HepG2 (cell line): ENCODE results near the gene PLAAT3. TPM values are rescaled to one million over a fixed set of nuclear protein-coding genes. Genes with fewer than 3 reads are reported as not detected.

ENCODE experiments used
- HDAC1 ChIP-seq: sonication (generic); formaldehyde crosslinking; IDR thresholded peaks from 2 replicates; pipeline ENCODE4 v1.5.1; 2020; ENCODE audit warnings: mild to moderate bottlenecking, missing genetic modification reagents
- KAT8 ChIP-seq: IDR thresholded peaks from 2 replicates; pipeline ENCODE4 v1.6.1; 2016; ENCODE audit warnings: missing genetic modification reagents, missing compliant biosample characterization
- MLX ChIP-seq: IDR thresholded peaks from 2 replicates; pipeline ENCODE4 v1.6.1; 2016
- MTF1 ChIP-seq: sonication (generic); formaldehyde crosslinking; IDR thresholded peaks from 2 replicates; pipeline ENCODE4 v1.5.0; 2020; ENCODE audit warnings: missing genetic modification reagents
- MXI1 ChIP-seq: IDR thresholded peaks from 3 replicates; pipeline ENCODE4 v1.6.1; 2012; ENCODE audit warnings: low read depth, low read length, inconsistent platforms, borderline replicate concordance
- NCOA2 ChIP-seq: sonication (generic); formaldehyde crosslinking; IDR thresholded peaks from 2 replicates; pipeline ENCODE4 v1.8.0; 2022; ENCODE audit warnings: inconsistent platforms
- NFAT5 ChIP-seq: sonication (generic); formaldehyde crosslinking; IDR thresholded peaks from 2 replicates; pipeline ENCODE4 v1.4.0; 2020; ENCODE audit warnings: missing genetic modification reagents
- RARA ChIP-seq: IDR thresholded peaks from 2 replicates; pipeline ENCODE4 v1.6.1; 2016; ENCODE audit warnings: missing genetic modification reagents, missing compliant biosample characterization
- RCOR2 ChIP-seq: IDR thresholded peaks from 2 replicates; pipeline ENCODE4 v1.6.1; 2016; ENCODE audit warnings: missing biosample characterization, missing genetic modification reagents
- TBP ChIP-seq: sonication (generic); formaldehyde crosslinking; IDR thresholded peaks from 2 replicates; pipeline ENCODE4 v1.5.0; 2020; ENCODE audit warnings: missing genetic modification reagents
- ZBTB37 ChIP-seq: sonication (generic); formaldehyde crosslinking; IDR thresholded peaks from 2 replicates; pipeline ENCODE4 v1.4.0; 2020; ENCODE audit warnings: mild to moderate bottlenecking, missing genetic modification reagents
- ZHX1 ChIP-seq: sonication (generic); formaldehyde crosslinking; IDR thresholded peaks from 2 replicates; pipeline ENCODE4 v1.8.1; 2022; ENCODE audit warnings: low read depth, mild to moderate bottlenecking, missing genetic modification reagents
- ZNF382 ChIP-seq: sonication (generic); formaldehyde crosslinking; IDR thresholded peaks from 2 replicates; pipeline ENCODE4 v1.5.0; 2020; ENCODE audit warnings: missing genetic modification reagents, mild to moderate bottlenecking, borderline replicate concordance
- ZNF740 ChIP-seq: sonication (generic); formaldehyde crosslinking; IDR thresholded peaks from 2 replicates; pipeline ENCODE4 v1.4.0; 2020; ENCODE audit warnings: missing genetic modification reagents
- ZNF772 ChIP-seq: sonication (generic); formaldehyde crosslinking; IDR thresholded peaks from 2 replicates; pipeline ENCODE4 v1.5.0; 2020; ENCODE audit warnings: mild to moderate bottlenecking, missing genetic modification reagents
- polyA plus RNA-seq, 8 experiments: library from polyadenylated mRNA; depleted of rRNA in 3 of 8; stranded (reverse) in 7 of 8; unstranded in 1 of 8; fragments of >200 nt; fragmentation: Illumina TruSeq in 4 of 8; extraction: Trizol in 4 of 8; gene quantifications; 2 replicates each; pipeline versions ENCODE4 v1.2.1 to v1.2.3, GENCODE V29; 2011 to 2016; ENCODE audit warnings: low read depth in 4 of 8, missing spikeins in 1 of 8, mixed read lengths in 1 of 8; ENCODE audit not compliant: insufficient read depth in 1 of 8
- total RNA-seq, 5 experiments: library from RNA; depleted of rRNA; stranded (reverse); fragments of >200 nt; fragmentation: Illumina TruSeq; extraction: Trizol; gene quantifications; 2 replicates each; pipeline ENCODE4 v1.2.3, GENCODE V29; 2016; ENCODE audit warnings: low read depth in 1 of 5
- TF ChIP-seq, protein P1 (sequence below): sonication (generic); formaldehyde crosslinking; IDR thresholded peaks from 2 replicates; pipeline ENCODE4 v1.4.0; 2020; ENCODE audit warnings: missing genetic modification reagents
- TF ChIP-seq, protein P2 (sequence below): sonication (generic); formaldehyde crosslinking; IDR thresholded peaks from 2 replicates; pipeline ENCODE4 v1.4.0; 2020; ENCODE audit warnings: missing genetic modification reagents

Gene PLAAT3
- total and polyA plus RNA-seq, 2 of the 13 experiments (the other 11 are each of a cell fraction or from before 2014, with no cell fraction given): 9.3 to 16.4 TPM

DNA sequence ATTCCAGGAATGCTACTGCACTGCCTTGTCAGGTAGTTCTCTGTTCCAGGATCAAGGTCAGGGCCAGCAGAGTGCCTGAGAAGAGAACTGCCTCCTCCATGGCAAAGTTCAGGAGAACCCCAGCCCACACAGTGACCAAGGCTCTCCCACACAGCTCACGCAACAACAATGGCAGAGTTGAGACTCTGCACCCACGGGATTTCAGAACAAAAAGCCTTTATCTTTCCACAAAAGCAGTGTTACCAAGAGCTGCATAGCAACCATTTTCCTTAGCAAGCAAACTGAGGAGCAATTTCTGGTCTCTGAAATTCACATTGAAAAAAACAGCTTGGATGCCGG is 11.1 kb downstream of the PLAAT3 start (continued):
- TF ChIP-seq KAT8 (CRISPR knock-in tag): peak; percentile 57; the same call in 1 of the 2 replicates
- peak; percentile 56 for TF ChIP-seq HDAC1 (CRISPR knock-in tag)
- TF ChIP-seq ZNF772 (CRISPR knock-in tag): no peak
- TF ChIP-seq MLX (CRISPR knock-in tag): no peak
- TF ChIP-seq TBP (CRISPR knock-in tag): no peak
- no peak for TF ChIP-seq MTF1 (CRISPR knock-in tag)
- no peak for TF ChIP-seq ZHX1 (CRISPR knock-in tag)
- TF ChIP-seq ZNF740: no peak
- TF ChIP-seq, protein P1, sequence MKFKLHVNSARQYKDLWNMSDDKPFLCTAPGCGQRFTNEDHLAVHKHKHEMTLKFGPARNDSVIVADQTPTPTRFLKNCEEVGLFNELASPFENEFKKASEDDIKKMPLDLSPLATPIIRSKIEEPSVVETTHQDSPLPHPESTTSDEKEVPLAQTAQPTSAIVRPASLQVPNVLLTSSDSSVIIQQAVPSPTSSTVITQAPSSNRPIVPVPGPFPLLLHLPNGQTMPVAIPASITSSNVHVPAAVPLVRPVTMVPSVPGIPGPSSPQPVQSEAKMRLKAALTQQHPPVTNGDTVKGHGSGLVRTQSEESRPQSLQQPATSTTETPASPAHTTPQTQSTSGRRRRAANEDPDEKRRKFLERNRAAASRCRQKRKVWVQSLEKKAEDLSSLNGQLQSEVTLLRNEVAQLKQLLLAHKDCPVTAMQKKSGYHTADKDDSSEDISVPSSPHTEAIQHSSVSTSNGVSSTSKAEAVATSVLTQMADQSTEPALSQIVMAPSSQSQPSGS (CRISPR knock-in tag): peak; percentile 55; the same call in 1 of the 2 replicates
- TF ChIP-seq, protein P2, sequence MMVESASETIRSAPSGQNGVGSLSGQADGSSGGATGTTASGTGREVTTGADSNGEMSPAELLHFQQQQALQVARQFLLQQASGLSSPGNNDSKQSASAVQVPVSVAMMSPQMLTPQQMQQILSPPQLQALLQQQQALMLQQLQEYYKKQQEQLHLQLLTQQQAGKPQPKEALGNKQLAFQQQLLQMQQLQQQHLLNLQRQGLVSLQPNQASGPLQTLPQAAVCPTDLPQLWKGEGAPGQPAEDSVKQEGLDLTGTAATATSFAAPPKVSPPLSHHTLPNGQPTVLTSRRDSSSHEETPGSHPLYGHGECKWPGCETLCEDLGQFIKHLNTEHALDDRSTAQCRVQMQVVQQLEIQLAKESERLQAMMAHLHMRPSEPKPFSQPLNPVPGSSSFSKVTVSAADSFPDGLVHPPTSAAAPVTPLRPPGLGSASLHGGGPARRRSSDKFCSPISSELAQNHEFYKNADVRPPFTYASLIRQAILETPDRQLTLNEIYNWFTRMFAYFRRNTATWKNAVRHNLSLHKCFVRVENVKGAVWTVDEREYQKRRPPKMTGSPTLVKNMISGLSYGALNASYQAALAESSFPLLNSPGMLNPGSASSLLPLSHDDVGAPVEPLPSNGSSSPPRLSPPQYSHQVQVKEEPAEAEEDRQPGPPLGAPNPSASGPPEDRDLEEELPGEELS (CRISPR knock-in tag): peak; percentile 65
- no peak for TF ChIP-seq ZNF382 (CRISPR knock-in tag)
- peak; percentile 67 for TF ChIP-seq RCOR2 (CRISPR knock-in tag)
- no peak; the same call in 2 of the 3 replicates for TF ChIP-seq MXI1
- TF ChIP-seq RARA (CRISPR knock-in tag): peak; percentile 89
- TF ChIP-seq NCOA2 (CRISPR knock-in tag): peak; percentile 85
- TF ChIP-seq ZBTB37: no peak
- no peak for TF ChIP-seq NFAT5 (CRISPR knock-in tag)
